PC-9 (cell line): ENCODE data around the gene ZNF407.

Experiments used
- CTCF ChIP-seq: fragments of 200-600 bp; sonication (generic); conservative IDR thresholded peaks from 2 replicates; pipeline ENCODE4 v1.6.1; 2017; ENCODE audit warnings: mixed run types, antibody characterized with exemption, mild to moderate bottlenecking, moderate library complexity
- EZH2 ChIP-seq: fragments of 200-600 bp; sonication (generic); IDR thresholded peaks from 2 replicates; pipeline ENCODE4 v1.8.0; 2017; ENCODE audit warnings: antibody characterized with exemption, low read depth

GRCh38 chr18:74604774-74605173 is 7.1 kb downstream of the ZNF407 start:
- TF ChIP-seq CTCF (no peak), EZH2 (no peak)
